ENCODE results near the gene CNOT1. TPM values are rescaled to one million over a fixed set of nuclear protein-coding genes. Genes with fewer than 3 reads are reported as not detected.
A peak's percentile ranks its signal among the peaks of the same experiment; 100 is the strongest.

CNOT1 gene
- total and polyA plus RNA-seq, 3 experiments from 2014 or later: 111 to 338 (median 326) TPM

GRCh38 chr16:58513874-58514273 lies 115.8 kb downstream of the CNOT1 start:
- POLR2A ChIA-PET: interaction anchor here (0.5 kb wide), 1 partner anchor 12 kb away, joined by 7 read pairs; no protein-coding TSS in a partner anchor

GRCh38 chr16:58511933-58512815 lies 117.5 kb downstream of the CNOT1 start:
- DNase-seq: peak; percentile 66 to 86 (median 73)
- Mint-ChIP-seq H3K27ac (peak overlapping the region in 2 of 8 donors; percentile 28 to 89), H3K4me1 (peaks cover 19 to 21% (median 19%) of the 10 kb centered on the region in 3 donors), H3K36me3 (peaks cover 0 to 7% (median 0%) of the 10 kb centered on the region in 3 donors), H3K4me3 (peak overlapping the region in 3 of 7 donors; percentile 15 to 38 (median 38)), H3K9me3 (no peaks in the 10 kb centered on the region), H3K27me3 (no peaks in the 10 kb centered on the region)
- no peak overlapping the region for H3K27ac ChIP-seq (ENCODE audit: low read depth, low read length)
- no peaks in the 10 kb centered on the region for H3K36me3 ChIP-seq (ENCODE audit: insufficient read depth, low read length)
- H3K4me1 ChIP-seq (ENCODE audit: insufficient read depth, low read length): peaks cover 16% of the 10 kb centered on the region
- H3K27me3 ChIP-seq (ENCODE audit: insufficient read depth, low read length, poor library complexity, severe bottlenecking): no peaks in the 10 kb centered on the region
- ChIA-PET POLR2A (no interaction called here), CTCF (interaction anchor here (1.0 to 2.7 kb wide), 9 partner anchors 8 to 244 kb away, joined by 3 to 35 read pairs (median 5); partner anchors contain the start of genes CNOT1 and GINS3)
- no peak overlapping the region for H3K4me3 ChIP-seq (ENCODE audit: low read length)
- H3K9me3 ChIP-seq (ENCODE audit: low read length): no peaks in the 10 kb centered on the region

More at GRCh38 chr16:58513874-58514273, 115.8 kb downstream of the CNOT1 start:
- Histone ChIP-seq H3K9me3 (ENCODE audit: low read length) (no peaks in the 10 kb centered on the region), H3K4me3 (ENCODE audit: low read length) (no peak overlapping the region), H3K27ac (ENCODE audit: low read depth, low read length) (no peak overlapping the region), H3K36me3 (ENCODE audit: insufficient read depth, low read length) (peaks cover 8% of the 10 kb centered on the region), H3K4me1 (ENCODE audit: insufficient read depth, low read length) (peaks cover 17% of the 10 kb centered on the region), H3K27me3 (ENCODE audit: insufficient read depth, low read length, poor library complexity, severe bottlenecking) (no peaks in the 10 kb centered on the region)
- DNase-seq: no peak
- peaks cover 0 to 22% (median 2%) of the 10 kb centered on the region in 3 donors for H3K36me3 Mint-ChIP-seq
- H3K27ac Mint-ChIP-seq: peak overlapping the region in 3 of 8 donors; percentile 4 to 87 (median 9)
- peak overlapping the region in 2 of 7 donors; percentile 15 to 29 for H3K4me3 Mint-ChIP-seq
- peaks cover 17 to 22% (median 19%) of the 10 kb centered on the region in 3 donors for H3K4me1 Mint-ChIP-seq
- no peaks in the 10 kb centered on the region for H3K27me3 Mint-ChIP-seq
- CTCF ChIA-PET: interaction anchor here (0.9 to 2.5 kb wide), 4 partner anchors 147 to 242 kb away, joined by 3 to 26 read pairs (median 4); partner anchors contain the start of gene GOT2
- no peaks in the 10 kb centered on the region for H3K9me3 Mint-ChIP-seq

- POLR2A ChIA-PET: no interaction called here
- peaks cover 0 to 4% (median 0%) of the 10 kb centered on the region in 3 donors for H3K36me3 Mint-ChIP-seq
- DNase-seq: no peak
Measured at GRCh38 chr16:58510776-58511628, 118.6 kb downstream of the CNOT1 start.

GRCh38 chr16:58510097-58510775 lies 119.4 kb downstream of the CNOT1 start:
- Histone ChIP-seq H3K4me3 (ENCODE audit: low read length) (no peak overlapping the region), H3K4me1 (ENCODE audit: insufficient read depth, low read length) (peaks cover 5% of the 10 kb centered on the region), H3K9me3 (ENCODE audit: low read length) (no peaks in the 10 kb centered on the region), H3K36me3 (ENCODE audit: insufficient read depth, low read length) (no peaks in the 10 kb centered on the region), H3K27me3 (ENCODE audit: insufficient read depth, low read length, poor library complexity, severe bottlenecking) (no peaks in the 10 kb centered on the region), H3K27ac (ENCODE audit: low read depth, low read length) (no peak overlapping the region)
- Mint-ChIP-seq H3K4me1 (peaks cover 7 to 14% (median 10%) of the 10 kb centered on the region in 3 donors), H3K9me3 (no peaks in the 10 kb centered on the region), H3K27ac (no peak overlapping the region), H3K27me3 (peaks cover 0 to 2% of the 10 kb centered on the region in 2 donors), H3K36me3 (peaks cover 0 to 4% (median 0%) of the 10 kb centered on the region in 3 donors), H3K4me3 (no peak overlapping the region)
- POLR2A ChIA-PET: no interaction called here
- CTCF ChIA-PET: interaction anchor here (1.1 to 2.7 kb wide), 5 partner anchors 9 to 246 kb away, joined by 5 to 35 read pairs (median 8); no protein-coding TSS in a partner anchor
- DNase-seq: no peak

More at GRCh38 chr16:58510776-58511628, 118.6 kb downstream of the CNOT1 start:
- Histone ChIP-seq H3K4me1 (ENCODE audit: insufficient read depth, low read length) (peaks cover 5% of the 10 kb centered on the region), H3K27me3 (ENCODE audit: insufficient read depth, low read length, poor library complexity, severe bottlenecking) (no peaks in the 10 kb centered on the region), H3K9me3 (ENCODE audit: low read length) (no peaks in the 10 kb centered on the region), H3K36me3 (ENCODE audit: insufficient read depth, low read length) (no peaks in the 10 kb centered on the region), H3K27ac (ENCODE audit: low read depth, low read length) (no peak overlapping the region), H3K4me3 (ENCODE audit: low read length) (no peak overlapping the region)
- CTCF ChIA-PET: interaction anchor here (1.2 to 2.7 kb wide), 7 partner anchors 9 to 245 kb away, joined by 4 to 35 read pairs (median 8); partner anchors contain the start of gene GINS3
- Mint-ChIP-seq H3K4me1 (peaks cover 7 to 14% (median 10%) of the 10 kb centered on the region in 3 donors), H3K9me3 (no peaks in the 10 kb centered on the region), H3K27me3 (no peaks in the 10 kb centered on the region), H3K4me3 (no peak overlapping the region), H3K27ac (no peak overlapping the region)

- no peak overlapping the region for H3K27ac ChIP-seq (ENCODE audit: low read depth, low read length)
- no peak overlapping the region for H3K4me3 ChIP-seq (ENCODE audit: low read length)
- ChIA-PET CTCF (interaction anchor here (1.1 kb wide), 1 partner anchor 247 kb away, joined by 5 read pairs; no protein-coding TSS in a partner anchor), POLR2A (no interaction called here)
- no peaks in the 10 kb centered on the region for H3K9me3 Mint-ChIP-seq
- H3K4me1 ChIP-seq (ENCODE audit: insufficient read depth, low read length): no peaks in the 10 kb centered on the region
- H3K9me3 ChIP-seq (ENCODE audit: low read length): no peaks in the 10 kb centered on the region
- H3K36me3 Mint-ChIP-seq: no peaks in the 10 kb centered on the region
- DNase-seq: no peak
- no peaks in the 10 kb centered on the region for H3K36me3 ChIP-seq (ENCODE audit: insufficient read depth, low read length)
- peaks cover 0 to 2% of the 10 kb centered on the region in 2 donors for H3K27me3 Mint-ChIP-seq
- no peak overlapping the region for H3K27ac Mint-ChIP-seq
- H3K27me3 ChIP-seq (ENCODE audit: insufficient read depth, low read length, poor library complexity, severe bottlenecking): no peaks in the 10 kb centered on the region
- peaks cover 0 to 7% (median 3%) of the 10 kb centered on the region in 3 donors for H3K4me1 Mint-ChIP-seq
- no peak overlapping the region for H3K4me3 Mint-ChIP-seq
Measured at GRCh38 chr16:58509256-58510096, 120.2 kb downstream of the CNOT1 start.

GRCh38 chr16:58508671-58509251 lies 120.9 kb downstream of the CNOT1 start:
- H3K9me3 ChIP-seq (ENCODE audit: low read length): no peaks in the 10 kb centered on the region
- no peak overlapping the region for H3K27ac ChIP-seq (ENCODE audit: low read depth, low read length)
- H3K36me3 Mint-ChIP-seq: no peaks in the 10 kb centered on the region
- no peak overlapping the region for H3K27ac Mint-ChIP-seq
- POLR2A ChIA-PET: no interaction called here
- H3K27me3 ChIP-seq (ENCODE audit: insufficient read depth, low read length, poor library complexity, severe bottlenecking): no peaks in the 10 kb centered on the region
- H3K4me3 Mint-ChIP-seq: no peak overlapping the region
- H3K9me3 Mint-ChIP-seq: no peaks in the 10 kb centered on the region
- CTCF ChIA-PET: interaction anchor here (1.1 kb wide), 1 partner anchor 247 kb away, joined by 5 read pairs; no protein-coding TSS in a partner anchor
- no peak for DNase-seq
- H3K4me3 ChIP-seq (ENCODE audit: low read length): no peak overlapping the region
- H3K4me1 Mint-ChIP-seq: peaks cover 0 to 5% (median 3%) of the 10 kb centered on the region in 3 donors
- no peaks in the 10 kb centered on the region for H3K36me3 ChIP-seq (ENCODE audit: insufficient read depth, low read length)
- H3K4me1 ChIP-seq (ENCODE audit: insufficient read depth, low read length): no peaks in the 10 kb centered on the region
- peaks cover 0 to 2% of the 10 kb centered on the region in 2 donors for H3K27me3 Mint-ChIP-seq

Data from CD8-positive, alpha-beta memory T cell (primary cell).